HG03066 (cell line): ENCODE results near the gene PLEKHD1.
"Not testable (repeated sequence)": the region's sequence is repeated elsewhere in the genome, so short reads cannot be mapped to it uniquely, and the experiment has no call there.

Experiments
- ATAC-seq: cut with Tn5 transposase; IDR thresholded peaks from one replicate; pipeline ENCODE4 v1.9.1; 2021; ENCODE audit warnings: low read depth; ENCODE audit not compliant: unreplicated experiment

Gene PLEKHD1

GRCh38 chr14:69480136-69480535, 4.4 kb upstream of the PLEKHD1 start:
- no peak for ATAC-seq

GRCh38 chr14:69481815-69482568, 2.5 kb upstream of the PLEKHD1 start:
- ATAC-seq: peak; percentile 96

GRCh38 chr14:69483765-69484443, 624 bp upstream of the PLEKHD1 start:
- ATAC-seq: no peak

DNA sequence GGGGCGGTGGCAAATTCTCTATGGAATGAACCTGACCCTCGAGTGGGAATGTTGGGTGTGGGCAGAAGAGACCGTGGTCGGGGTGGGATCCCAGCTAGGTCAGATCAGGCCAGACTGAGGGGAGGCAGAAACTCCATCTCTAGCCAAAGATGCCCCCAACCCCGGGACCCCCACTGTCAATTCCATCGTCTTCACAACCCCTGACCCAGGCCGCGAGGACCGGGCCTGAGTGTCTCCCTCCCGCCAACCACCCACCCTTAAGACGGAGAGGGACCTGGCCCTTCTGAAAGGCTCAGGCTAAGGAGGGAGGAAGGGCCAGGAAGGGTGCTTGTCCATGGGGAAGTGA, 760 bp downstream of the PLEKHD1 start:
- no peak for ATAC-seq

GRCh38 chr14:69485701-69486100, 1.2 kb downstream of the PLEKHD1 start:
- no peak for ATAC-seq

DNA sequence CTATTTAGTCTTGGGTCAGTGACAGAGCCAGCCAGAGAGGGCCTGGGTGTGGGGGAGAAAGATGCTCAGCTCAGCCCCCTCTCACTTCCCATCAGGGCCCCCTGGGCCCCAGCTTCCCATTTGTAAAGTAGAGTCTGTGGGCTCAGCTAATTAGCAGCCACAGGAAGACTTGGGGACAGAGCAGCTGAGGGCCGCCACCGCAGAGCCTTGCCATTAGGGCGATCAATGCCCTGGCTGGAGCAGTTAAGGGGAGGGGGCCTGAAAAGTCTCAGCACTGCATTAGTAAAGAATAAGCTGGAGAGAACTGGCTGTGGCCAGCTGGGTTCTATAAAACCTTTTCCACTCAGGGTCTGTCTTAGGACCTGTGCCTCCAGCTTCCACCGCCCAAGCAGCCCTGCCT, 2.7 kb downstream of the PLEKHD1 start:
- no peak for ATAC-seq

GRCh38 chr14:69487771-69488170, 3.2 kb downstream of the PLEKHD1 start:
- no peak for ATAC-seq

DNA sequence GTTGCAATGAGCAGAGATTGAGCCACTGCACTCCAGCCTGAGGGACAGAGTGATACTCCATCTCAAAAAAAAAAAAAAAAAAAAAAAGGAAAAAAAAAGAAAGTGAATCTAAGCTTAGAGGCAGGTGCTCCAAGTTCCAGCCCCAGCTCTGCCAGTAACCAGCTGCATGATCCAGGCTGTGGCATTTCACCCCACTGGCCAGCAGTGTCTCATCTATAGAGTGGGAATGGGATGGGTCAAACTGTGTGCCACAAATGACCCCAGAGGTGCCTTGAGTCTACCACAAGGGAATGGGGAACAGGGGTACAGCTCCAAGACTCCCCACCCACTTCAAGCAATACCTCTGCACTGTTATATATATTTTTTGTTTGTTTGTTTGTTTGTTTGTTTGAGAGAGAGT, 5.0 kb downstream of the PLEKHD1 start:
- no peak for ATAC-seq

- ATAC-seq: no peak
Observed at GRCh38 chr14:69490219-69490918, 5.8 kb downstream of the PLEKHD1 start.

- ATAC-seq: no peak
Observed at GRCh38 chr14:69491193-69491592, 6.7 kb downstream of the PLEKHD1 start.

- ATAC-seq: no peak
Observed at GRCh38 chr14:69493038-69493437, 8.5 kb downstream of the PLEKHD1 start.

GRCh38 chr14:69493791-69494190, 9.3 kb downstream of the PLEKHD1 start:
- no peak for ATAC-seq

DNA sequence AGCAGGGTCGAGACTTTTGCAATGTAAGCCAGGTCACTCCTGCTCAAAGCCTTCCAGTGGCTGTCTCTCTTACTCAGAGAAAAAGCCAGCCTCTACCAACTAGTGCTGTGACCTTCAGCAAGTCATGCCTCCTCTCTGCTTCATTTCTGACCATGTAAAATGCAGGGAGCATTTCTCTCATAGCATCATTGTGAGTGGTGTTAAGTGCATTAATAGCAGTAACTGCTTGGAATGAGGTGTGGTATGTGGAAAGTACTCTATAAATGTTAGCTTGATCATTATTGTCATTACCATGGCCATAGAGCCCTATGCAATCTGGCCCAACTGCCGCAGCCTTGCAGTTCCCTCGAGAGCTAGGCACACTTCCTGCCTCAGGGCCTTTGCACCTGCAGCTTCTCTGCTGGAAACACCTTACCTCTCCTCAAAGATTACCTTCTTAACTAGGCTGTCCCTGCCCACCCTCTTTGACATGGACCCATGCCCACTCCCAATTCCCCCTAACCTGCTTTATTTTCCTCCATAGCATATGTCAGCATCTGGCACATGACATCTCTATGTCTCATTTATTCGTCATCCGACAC, 10.9 kb downstream of the PLEKHD1 start:
- no peak for ATAC-seq

- ATAC-seq: not testable (repeated sequence)
Observed at GRCh38 chr14:69497866-69498265, 13.3 kb downstream of the PLEKHD1 start.

GRCh38 chr14:69498286-69498685, 13.8 kb downstream of the PLEKHD1 start:
- not testable (repeated sequence) for ATAC-seq

DNA sequence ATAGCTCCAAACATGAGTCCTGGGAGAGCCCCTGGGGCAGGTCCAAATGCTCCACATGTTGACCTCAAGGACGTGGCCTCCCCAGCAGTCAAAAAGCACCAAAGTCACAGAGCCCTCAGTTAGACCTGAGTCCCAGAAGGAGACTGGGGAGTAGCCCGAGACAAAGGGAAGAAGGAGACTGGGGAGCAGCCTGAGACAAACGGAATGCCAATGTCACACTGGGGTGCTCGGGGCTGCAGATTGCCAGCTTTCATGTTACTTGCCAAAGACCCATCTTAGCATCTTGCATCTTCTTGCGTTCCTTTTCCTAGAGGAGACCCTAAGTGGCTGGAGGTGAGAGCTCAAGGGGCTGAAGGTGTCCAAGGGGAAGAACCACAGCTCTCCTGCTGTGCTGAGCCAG, 14.9 kb downstream of the PLEKHD1 start:
- no peak for ATAC-seq

DNA sequence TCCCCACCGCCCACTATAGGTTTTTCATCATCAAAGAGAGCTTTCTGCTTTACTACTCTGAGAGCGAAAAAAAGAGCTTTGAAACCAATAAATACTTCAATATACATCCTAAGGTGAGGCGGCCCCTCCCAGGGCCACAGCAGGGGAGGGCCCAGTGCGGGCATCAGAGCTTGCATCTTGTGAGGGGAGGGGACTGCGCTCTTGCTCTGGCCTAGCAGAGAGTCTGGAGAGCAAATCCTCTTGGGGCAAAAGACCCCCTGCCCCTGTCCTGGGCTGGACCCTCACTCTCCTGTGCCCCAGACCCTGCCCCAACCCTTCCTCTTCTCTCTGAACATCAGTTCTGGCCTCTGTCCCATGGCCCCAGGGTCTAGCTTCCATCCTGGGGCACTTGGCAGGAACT, 15.6 kb downstream of the PLEKHD1 start:
- no peak for ATAC-seq

GRCh38 chr14:69500736-69501135, 16.2 kb downstream of the PLEKHD1 start:
- ATAC-seq: no peak

- no peak for ATAC-seq
Observed at GRCh38 chr14:69501423-69501838, 16.9 kb downstream of the PLEKHD1 start.

GRCh38 chr14:69504775-69505174, 20.2 kb downstream of the PLEKHD1 start:
- ATAC-seq: no peak
